ENCODE results near the gene SLIT3. TPM values are rescaled to one million over a fixed set of nuclear protein-coding genes. Genes with fewer than 3 reads are reported as not detected.
"Not testable (repeated sequence)": the region's sequence is repeated elsewhere in the genome, so short reads cannot be mapped to it uniquely, and the experiment has no call there.

The SLIT3 gene
- total RNA-seq, 1 donor from 2014 or later = not detected

DNA sequence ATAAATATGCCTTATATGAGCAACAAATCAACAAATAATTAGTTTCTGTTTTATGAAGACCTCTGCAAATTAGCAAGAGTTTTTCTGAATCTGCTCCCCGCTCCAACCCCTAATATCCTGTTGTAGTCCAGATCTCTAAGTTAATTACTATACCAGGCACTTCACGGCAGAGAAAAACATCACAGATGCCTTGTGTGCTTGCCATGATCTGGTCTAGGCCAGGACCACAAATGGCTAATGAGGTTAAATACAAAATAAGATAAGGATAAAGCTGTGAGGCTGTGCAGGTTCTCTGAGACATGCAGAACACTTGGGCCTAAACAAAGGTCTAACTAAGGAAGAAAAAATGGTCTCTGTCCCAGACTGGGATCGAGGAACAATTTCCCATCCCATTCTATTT lies 150.8 kb downstream of the SLIT3 start:
- no peak for DNase-seq (ENCODE audit: low read depth)

DNA sequence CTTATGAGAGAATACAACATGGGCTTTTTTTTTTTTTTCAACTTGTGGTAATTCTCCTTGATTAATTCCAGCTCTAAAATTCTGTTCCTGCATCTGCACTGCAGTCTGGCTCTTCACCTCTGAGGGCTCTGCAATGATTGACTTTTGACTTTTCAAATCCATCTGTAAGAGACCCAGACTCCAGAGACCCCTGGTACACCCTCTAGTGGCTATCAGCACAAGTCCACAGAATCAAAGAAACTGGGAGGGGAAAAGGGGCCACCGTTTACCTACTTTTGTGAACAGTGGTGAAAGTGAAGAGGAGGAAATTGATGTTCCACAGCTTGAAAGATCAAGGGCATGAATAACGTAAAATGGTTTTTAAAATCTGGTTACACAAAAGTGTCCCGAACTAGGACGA lies 151.6 kb downstream of the SLIT3 start:
- no peak for DNase-seq (ENCODE audit: low read depth)

DNA sequence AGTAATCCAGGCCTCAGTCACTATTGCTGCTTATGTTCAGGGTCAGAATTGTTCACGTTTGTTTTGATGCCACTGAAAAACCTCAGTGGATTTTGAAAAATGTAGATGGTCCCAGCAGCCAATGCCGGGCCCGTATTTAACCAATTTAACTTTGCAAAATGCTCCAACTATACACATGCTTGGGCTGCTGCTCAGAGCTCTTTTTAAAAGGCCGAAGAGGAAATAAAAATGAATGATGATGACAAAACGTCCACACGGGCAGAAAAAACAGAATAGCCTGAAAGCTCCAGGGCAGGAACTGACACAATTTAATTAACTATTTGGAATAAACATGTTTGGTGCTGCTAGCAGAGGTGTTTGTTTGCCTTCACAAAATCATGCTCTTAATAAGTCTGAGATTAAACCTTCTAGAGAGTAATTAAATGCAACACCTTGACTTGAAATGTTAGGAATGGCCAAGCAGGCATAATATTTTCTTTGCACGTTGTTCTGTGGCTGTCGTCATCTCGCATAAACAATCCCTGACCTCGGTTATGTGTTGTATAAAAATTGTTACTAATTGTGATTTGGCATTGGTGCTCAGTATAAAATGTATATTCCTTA lies 152.7 kb downstream of the SLIT3 start:
- DNase-seq (ENCODE audit: low read depth) = no peak

DNA sequence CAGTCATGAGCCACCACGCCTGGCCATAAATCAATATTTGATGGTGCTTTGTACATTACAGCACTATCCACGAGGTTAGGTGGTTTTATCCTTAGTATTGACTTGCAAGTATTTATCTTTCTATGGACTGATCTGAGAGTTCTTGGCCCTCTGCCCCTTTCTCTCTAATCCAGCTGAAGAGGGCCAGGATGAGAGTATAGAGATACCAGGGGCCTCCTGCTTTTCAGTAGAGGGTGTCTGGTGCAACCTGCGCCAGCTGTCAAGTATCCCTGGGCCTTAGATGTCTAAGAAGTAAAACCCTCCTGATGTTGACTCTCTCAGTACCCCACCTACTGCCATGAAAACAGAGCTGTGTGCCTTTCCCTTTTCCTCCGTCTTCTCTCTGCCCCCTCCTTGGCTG lies 153.4 kb downstream of the SLIT3 start:
- no peak for DNase-seq (ENCODE audit: low read depth)

DNA sequence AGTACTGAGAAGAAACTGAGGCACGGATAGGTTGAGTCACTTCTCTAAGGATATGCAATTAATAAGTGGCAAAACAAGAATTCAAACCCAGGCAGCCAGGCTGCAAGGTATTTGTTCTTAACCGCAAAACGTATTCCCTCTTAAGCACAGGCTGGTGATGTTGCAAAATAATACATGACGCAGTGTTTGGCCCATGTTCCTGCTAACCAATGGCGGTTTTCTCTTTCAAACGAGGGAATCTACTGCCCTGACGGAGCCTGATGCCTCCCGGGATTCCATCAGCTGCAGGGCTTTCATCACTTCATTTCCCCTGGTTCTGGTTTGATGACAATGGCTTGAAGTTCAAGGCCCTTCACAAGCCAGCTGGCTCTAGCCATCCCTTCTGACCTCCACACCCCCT lies 154.8 kb downstream of the SLIT3 start:
- no peak for DNase-seq (ENCODE audit: low read depth)

DNA sequence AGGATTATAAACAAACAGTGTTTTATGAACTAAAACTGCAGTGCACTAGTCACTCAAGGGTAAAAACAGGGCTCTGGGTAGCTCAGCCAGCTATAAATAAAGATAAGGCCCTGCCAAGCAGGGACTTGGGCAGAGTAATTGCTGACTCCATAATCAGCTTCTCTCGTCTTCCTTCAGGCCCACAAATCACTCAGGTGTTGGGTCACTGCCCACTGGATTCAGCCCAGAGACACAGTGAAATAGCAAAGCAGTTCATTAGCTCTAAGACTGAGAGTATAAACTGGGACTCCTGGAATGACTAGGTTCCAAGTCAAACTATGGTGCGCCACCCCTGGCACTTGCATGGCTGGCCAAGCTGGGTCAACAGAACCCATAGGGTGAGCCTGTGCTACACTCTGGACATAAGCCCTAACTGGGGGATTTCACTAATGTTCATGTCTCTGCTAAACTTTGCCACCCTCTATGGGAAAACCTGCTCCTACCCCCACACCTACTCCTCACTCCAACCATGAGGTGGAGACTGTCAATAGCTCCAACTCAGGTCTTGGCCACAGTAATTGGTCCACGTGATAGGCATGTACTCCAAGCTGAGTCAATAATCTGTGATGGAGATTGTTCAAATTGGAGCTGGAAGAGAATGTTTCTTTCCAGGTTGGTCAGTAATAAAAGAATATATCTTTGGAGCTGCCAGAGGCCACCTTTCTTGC lies 158.5 kb downstream of the SLIT3 start:
- no peak for DNase-seq (ENCODE audit: low read depth)

DNA sequence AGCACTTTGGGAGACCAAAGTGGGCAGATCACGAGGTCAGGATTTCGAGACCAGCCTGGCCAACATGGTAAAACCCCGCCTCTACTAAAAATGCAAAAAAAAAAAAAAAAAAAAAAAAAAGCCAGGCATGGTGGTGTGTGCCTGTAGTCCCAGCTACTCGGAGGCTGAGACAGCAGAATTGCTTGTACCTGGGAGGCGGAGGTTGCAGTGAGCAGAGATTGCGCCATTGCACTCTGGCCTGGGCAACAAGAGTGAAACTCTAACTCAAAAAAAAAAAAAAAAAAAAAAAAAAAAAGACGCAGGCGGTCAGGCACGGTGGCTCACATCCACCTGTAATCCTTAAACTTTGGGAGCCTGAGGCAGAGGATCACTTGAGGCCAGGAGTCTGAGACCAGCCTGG lies 160.7 kb downstream of the SLIT3 start:
- DNase-seq (ENCODE audit: low read depth) = not testable (repeated sequence)

DNA sequence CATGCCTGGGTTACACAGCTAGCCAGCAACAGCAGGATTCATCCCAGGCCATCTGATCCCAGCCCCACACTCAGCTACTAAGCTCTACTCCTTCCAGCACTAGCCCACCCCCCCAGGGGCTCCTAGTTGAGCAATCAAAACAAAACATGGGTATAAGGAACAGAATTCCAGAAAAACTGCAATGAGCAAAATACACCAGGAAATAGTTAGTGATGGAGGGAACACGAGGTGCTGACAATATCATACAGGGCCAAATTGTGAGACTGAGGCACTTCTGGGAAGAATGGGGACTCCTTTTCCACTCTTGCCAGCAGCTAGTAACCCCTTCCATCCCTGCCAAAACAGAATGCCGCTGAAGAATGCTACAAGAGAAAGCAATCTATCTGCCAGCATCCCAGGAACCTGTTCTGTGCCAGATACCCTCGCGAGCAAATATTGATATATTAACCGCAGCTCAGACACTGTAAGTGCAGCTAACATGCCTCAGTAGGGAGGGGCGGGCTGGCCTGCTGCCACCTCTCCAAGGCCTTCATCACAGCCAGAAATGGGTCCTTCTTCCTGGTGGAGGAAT lies 161.4 kb downstream of the SLIT3 start:
- DNase-seq (ENCODE audit: low read depth) = no peak

DNA sequence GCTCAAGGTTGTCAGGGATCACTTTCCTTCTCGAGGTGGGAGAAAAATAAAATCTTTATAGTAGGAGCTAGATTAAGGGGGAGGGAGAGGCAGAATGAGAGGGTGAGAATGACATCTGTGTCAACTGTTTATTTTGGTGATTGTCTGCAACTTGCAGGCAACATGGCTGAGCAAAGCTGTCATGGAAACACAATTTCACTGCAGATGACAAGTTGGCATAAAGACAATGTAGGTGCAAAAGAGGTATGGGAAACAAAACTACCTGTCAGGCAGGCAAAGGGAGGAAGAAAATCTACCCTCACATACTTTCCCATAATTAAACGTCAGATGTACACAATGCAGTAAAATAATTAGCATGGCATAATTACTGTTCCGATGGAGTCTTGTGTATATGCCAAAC lies 167.4 kb downstream of the SLIT3 start:
- no peak for DNase-seq (ENCODE audit: low read depth)

DNA sequence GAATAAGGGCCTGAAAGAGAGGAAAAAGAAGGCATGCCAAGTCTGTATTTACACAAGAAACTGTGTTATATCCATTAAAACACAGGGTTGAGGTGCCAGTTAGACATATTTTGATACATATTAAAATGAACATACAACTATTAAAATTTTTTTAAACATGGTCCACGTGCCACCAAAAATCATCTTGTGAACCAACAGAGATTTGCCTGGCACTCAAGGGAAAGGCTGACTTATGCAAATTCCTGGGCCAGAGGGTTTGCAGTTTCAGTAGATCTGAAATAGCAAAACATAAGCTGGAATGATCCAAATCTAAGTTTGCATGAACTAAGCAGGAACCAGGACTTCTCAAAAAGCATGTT lies 168.7 kb downstream of the SLIT3 start:
- no peak for DNase-seq (ENCODE audit: low read depth)

DNA sequence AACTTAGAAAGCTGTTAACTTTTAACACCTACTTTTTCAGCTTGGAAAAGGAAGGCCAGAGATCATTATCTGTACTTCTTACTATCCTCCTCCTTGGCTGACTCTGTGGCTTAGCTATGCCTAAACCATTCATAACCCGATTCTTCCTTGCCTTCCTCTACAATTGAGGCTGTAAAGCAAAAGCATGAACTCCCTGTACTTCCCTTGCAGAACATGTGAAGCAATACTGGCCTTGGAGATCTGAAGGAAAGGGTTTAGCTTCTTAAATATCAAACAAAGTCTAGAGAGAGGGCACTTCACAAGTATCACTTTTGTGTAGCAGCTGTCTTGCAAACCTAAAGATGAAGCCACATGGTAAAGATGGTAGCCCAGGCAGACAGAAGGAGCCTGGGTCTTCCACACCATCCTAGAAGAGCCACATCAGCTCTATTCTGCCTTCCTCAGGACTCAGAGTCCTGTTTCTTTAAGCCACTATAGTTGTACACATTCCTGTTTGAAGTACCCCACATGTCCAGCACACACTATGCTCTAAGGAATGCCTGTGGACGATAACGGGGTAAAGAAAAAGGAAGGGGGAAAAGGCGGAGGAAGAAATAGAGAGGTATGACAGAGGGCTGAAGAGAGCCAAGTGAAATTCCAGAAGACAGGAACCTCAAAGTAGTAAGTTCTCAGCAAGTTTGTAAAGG lies 169.2 kb downstream of the SLIT3 start:
- DNase-seq (ENCODE audit: low read depth) = no peak

DNA sequence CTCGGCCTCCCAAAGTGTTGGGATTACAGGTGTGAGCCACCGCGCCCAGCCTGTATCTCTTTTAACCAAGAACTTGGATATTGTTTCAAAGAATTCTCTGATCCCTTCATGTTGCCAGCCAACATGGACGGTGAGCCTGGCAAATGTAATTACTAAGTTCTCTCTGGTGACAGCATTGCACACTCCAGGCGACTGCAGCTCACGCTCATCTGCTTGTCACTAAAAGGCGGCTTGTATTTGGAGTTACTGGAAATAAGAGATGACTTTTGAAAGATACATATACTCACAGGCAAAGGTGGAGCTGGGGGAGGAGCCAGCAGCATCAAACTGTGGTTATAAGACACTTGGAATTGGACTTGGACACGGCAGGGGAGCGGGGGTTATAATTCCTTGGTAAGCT lies 172.3 kb downstream of the SLIT3 start:
- DNase-seq (ENCODE audit: low read depth) = no peak

DNA sequence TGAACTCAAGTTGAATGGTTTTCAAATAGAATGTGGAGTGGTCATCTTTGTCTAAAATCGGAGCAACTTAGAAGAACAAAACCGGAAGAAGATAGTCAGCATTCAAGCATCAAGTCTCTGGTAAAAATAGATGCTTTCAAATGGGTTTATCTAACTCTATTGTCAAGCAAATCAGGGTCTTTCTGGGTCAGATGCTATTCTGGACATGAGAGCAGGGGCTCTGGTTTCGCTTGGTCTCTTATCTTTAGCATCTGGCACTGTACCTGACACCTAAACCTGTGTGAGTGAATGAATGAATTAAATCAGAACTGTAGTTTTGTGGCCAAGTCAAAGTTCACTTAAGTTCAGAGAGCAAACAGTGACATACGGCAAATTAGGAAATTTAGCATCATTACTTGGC lies 173.5 kb downstream of the SLIT3 start:
- no peak for DNase-seq (ENCODE audit: low read depth)

DNA sequence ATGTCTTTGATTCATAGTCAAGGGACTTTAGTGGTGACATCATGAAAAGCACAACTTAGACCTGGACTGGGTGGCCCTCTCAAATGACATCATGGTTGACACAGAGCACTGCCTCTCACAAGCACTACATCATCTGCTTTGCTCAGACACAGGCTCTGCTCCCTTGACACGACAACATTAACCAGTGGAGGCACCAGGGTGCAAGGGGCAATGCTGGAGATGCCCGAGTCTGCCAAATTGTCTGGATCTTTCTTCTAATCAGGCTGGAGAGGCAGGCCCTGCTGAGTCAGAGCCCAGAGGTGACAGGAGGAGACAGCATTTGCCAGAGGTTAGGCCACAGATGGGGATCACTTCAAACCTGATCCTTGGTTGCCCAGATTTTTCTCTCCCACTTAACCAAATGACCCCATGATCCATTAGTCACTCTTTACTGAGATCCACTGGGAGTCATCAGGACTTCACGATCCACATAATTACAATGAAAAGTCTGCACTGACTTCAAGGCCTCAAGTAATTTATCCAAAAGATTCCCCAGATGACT lies 174.4 kb downstream of the SLIT3 start:
- no peak for DNase-seq (ENCODE audit: low read depth)

DNA sequence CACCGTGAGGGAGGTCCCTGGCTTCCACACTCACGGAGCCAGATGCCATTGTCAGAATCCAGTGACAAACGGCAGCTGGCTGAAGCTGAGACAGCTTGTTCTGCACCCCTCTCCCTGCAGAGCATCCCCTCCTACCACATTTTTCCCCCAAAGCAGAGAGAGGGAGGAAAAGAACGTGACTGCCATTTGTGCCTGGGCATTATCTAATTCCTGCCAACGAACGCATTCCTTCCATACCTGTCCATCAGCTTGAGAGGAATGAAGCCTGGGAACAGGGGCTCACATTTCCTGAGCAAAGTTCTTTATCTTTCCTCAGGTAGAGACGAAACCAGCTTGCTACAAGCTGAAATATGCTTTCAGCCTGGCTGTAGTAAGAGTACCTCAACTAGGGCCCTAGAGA lies 175.4 kb downstream of the SLIT3 start:
- no peak for DNase-seq (ENCODE audit: low read depth)

DNA sequence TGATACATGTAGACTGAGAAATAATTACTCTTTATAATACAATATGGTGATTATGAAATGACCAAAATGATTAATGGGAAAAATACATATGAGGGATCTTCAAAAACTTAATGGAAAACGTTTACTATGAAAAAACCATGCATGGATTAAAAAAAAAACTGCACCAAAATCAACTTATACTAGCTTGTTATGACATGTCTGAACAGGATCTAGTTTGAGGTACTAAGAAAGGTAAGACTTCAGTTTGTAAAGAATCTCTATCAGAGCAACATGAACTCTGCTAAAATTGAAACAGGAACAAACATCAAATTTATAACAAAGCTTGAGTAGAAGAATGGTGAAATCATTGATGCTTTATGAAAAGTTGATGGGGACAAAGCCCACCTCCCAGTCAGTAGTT lies 178.0 kb downstream of the SLIT3 start:
- no peak for DNase-seq (ENCODE audit: low read depth)

DNA sequence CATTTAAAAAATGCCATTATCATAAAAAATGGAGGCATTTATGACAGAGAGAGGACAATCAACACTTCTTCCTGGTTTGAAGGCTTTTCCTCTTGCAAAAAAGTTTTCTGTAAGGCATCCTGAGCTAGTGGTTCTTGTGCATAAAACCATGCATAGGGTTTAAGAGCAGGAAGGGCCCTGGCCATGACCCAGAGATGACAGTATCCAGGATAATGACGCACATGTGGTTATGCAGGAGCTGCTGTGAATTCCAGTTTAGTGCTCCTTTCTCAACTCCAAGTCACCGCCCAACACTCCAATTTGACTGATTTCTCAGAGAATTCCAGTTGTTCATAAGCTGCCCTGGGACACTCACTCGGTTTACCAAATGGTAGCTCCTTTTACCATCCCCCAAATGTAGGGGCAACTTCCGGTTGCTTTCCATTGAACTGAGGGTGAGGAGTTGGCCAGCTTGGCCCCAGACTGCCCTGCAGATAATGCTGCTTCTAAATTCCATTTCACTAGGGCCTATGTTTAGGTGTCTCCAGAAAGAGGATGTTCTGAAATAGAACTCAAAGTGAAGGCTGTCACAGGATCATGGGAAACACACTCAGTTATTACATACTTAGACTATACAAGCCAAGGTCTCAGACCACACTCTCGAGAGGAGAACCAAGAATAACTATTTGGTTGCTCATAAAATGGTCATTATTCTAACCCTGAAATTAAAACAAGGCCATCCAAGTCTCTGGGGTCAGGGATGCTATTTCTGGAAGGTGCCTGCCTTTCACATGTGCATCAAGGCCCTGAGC lies 179.1 kb downstream of the SLIT3 start:
- no peak for DNase-seq (ENCODE audit: low read depth)

DNA sequence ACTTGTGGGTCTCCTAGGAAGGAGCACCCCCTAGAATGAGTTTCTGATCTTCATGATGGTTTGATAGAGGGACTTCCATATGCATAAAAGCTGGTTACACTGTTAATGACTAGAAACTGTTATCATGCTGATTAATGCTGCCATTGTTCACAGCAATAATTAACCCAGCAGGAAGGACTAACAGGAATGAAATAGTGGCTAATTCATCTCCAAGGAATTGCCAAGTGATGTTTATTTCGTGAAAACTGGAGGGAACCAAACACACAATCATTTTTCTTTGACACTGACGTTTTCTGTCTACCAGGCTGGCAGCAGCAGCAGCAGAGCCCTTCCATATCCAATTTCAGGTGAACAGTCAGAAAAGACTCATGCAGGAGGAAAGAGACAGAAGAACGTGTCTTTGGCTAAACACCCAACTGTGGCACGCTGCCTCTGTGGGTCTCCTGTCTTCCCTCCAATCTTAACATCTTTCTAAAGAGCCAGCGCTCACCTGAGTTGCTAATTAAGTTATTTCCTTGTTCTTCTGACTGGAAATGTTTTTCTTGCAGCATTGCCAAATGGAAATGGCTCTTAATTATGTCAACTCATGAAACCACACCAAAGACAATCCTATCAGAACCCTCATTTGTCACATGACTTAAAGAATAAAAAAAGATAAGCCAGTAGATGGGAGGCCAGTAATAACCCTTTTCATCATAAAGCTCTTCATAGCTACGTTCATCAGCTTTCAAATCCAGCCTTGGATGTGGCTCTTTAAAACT lies 181.5 kb downstream of the SLIT3 start:
- DNase-seq (ENCODE audit: low read depth) = no peak

DNA sequence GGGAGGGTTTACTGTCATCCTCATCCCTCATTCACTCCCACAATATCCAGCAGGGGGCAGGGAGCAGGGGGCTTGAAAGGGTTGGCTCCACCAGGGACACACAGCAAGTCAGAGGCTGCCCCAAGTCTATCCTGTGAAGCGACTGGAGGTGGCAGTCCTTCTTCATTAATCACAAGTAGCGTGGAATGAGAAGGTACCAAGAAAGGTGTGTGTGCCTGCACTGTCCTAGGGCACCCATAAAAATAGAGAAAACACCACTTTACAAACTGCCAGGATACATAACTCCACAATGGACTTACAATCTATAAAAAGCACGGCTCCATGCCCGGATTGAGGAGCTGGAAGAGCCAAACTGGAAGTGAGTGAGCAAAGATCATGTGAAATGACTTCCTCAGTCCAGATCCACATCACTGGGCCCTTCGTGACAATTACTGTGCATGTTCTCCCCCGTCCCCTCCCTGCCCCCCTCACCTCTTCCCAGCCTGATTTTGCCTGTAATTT lies 183.9 kb downstream of the SLIT3 start:
- no peak for DNase-seq (ENCODE audit: low read depth)

DNA sequence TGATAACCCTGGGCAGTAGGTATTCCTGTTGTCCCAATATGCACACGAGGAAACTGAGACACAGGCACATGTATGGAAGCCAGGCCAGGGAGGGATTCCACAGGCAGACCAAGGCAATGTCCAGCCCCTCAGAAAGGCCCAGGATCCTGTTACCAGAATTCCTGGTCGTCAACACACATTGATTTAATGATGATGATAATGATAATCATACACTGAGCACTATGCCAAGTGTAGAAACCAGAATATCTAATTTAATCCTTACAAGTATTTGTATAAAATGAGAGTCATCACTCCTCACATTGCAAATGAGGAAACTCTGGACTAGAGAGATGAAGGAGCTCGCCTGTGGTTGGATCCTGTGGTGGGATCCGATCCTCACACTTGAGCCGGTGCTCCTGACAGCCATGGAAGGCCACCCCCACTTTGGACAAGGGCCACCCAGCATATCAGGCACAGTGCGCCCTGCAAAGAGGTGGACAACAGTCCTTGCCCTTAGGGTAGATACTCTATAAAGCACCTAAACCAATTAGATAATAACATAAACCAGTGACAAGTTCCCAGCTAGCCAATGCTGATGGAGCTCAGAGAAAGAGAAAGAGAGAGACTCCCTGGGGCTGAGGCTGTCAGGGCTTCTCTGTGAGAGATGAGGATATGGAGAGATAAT lies 185.3 kb downstream of the SLIT3 start:
- no peak for DNase-seq (ENCODE audit: low read depth)
